ENCODE data around the gene SMIM32.

Gene SMIM32

DNA sequence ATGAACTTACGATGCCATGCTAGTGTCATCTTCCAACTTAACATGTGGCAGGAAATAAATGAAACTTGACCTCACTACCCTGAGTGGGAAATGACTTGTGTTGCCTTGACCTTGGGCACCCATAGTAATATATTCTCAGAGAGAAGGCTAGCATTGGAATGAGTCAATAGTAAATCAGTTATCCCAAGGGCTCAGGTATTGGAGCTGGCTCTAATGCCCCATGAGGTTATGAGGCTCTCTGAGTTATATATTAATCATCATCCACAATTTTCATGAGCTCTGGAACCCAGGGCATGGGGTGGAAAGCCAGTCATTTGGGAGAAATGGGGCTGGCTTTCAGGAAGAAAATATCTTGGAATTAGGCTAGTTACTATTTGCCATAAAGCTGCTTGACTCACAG lies 42.4 kb upstream of the SMIM32 start:
- Histone ChIP-seq H3K27ac (no peak overlapping the region), H3K4me3 (ENCODE audit: low read depth, low read length) (no peak overlapping the region), H3K36me3 (replicated peaks) (no peaks in the 10 kb centered on the region), H3K27me3 (replicated peaks) (no peaks in the 10 kb centered on the region)
- DNase-seq = no peak
- TF ChIP-seq, protein P1, sequence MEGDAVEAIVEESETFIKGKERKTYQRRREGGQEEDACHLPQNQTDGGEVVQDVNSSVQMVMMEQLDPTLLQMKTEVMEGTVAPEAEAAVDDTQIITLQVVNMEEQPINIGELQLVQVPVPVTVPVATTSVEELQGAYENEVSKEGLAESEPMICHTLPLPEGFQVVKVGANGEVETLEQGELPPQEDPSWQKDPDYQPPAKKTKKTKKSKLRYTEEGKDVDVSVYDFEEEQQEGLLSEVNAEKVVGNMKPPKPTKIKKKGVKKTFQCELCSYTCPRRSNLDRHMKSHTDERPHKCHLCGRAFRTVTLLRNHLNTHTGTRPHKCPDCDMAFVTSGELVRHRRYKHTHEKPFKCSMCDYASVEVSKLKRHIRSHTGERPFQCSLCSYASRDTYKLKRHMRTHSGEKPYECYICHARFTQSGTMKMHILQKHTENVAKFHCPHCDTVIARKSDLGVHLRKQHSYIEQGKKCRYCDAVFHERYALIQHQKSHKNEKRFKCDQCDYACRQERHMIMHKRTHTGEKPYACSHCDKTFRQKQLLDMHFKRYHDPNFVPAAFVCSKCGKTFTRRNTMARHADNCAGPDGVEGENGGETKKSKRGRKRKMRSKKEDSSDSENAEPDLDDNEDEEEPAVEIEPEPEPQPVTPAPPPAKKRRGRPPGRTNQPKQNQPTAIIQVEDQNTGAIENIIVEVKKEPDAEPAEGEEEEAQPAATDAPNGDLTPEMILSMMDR (IDR thresholded peaks at IDR 0.05; ENCODE audit: low read depth, low read length, missing control alignments) = no peak
- in situ Hi-C loops (cut with HindIII; ENCODE audit: low pct_ligation_motif_present, low sequenced_read_pairs) = no loop called here

DNA sequence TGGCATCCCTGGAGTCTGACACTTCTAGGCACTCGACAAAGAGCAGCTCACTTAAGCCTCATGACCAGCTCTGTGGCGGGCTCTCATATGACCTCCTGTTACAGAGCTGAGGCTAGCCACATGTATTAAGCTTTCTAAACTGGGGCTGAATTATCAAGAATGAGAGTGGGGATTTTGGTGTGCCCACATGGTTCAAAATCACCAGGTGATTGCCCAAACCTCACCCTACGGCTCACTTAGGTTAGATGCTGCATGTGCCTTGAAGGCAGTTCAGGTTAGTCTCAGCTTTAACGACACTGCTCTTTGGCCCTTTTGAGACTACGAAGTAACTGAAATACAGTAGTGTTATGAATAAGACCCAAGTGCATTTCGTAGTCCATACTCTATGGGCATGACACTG lies 39.4 kb upstream of the SMIM32 start:
- H3K27me3 ChIP-seq (replicated peaks) = no peaks in the 10 kb centered on the region
- TF ChIP-seq, protein P1 (IDR thresholded peaks at IDR 0.05; ENCODE audit: low read depth, low read length, missing control alignments) = no peak
- no peak overlapping the region for H3K4me3 ChIP-seq (ENCODE audit: low read depth, low read length)
- no peak for DNase-seq
- in situ Hi-C loops (cut with HindIII; ENCODE audit: low pct_ligation_motif_present, low sequenced_read_pairs) = no loop called here
- no peak overlapping the region for H3K27ac ChIP-seq
- H3K36me3 ChIP-seq (replicated peaks) = no peaks in the 10 kb centered on the region

DNA sequence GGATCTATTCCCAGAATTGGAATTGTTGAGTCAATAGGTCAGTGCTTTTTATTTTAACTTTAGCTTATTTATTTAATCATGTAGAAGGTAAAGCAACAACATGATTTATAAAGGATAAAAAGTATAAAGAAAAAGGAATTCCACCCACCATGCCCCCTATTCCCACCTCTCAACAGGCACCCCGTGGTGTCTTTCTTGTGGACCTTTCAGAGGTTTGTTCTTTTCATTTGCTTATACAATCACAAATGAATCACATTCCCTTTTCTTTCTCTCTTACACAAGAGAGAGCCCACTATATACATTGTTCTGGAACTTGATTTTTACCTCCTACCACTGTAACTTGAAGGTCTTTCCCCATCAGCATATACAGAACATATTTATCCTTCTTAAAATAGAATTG lies 37.2 kb upstream of the SMIM32 start:
- Histone ChIP-seq H3K4me3 (ENCODE audit: low read depth, low read length) (no peak overlapping the region), H3K27ac (no peak overlapping the region), H3K27me3 (replicated peaks) (no peaks in the 10 kb centered on the region), H3K36me3 (replicated peaks) (no peaks in the 10 kb centered on the region)
- DNase-seq = no peak
- TF ChIP-seq, protein P1 (IDR thresholded peaks at IDR 0.05; ENCODE audit: low read depth, low read length, missing control alignments) = no peak
- in situ Hi-C loops (cut with HindIII; ENCODE audit: low pct_ligation_motif_present, low sequenced_read_pairs) = no loop called here

DNA sequence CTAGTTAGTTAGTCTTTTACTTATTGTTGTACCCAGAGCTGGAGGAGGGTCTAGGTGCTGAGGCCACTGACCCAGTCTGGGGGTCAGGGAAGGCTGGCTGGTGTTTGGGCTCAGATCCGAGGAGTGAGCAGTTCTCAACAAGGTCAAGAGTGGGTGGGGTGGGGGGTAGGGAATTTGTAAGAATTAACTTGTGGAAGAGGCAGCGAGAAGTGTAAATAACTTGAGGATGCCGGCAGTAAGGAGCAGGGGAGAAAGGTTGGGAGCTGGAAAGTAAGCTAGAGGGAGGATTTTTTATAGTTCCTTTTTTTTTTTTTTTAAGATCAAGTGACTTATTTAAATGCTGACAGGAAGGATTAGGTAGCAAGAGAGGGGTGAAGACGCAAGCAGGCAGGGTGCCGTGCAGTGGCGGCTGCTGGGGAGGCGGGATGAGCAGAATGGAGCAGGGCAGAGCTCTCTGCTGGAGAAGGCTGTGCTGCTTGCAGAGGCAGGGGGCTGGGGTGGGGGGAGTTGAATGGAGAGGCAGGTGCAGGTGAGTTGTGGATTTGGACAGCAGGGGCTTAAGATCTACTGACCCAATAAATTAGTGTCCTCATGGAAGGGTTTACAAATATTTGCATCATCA lies 35.3 kb upstream of the SMIM32 start:
- in situ Hi-C loops (cut with HindIII; ENCODE audit: low pct_ligation_motif_present, low sequenced_read_pairs) = no loop called here
- no peaks in the 10 kb centered on the region for H3K36me3 ChIP-seq (replicated peaks)
- no peak overlapping the region for H3K27ac ChIP-seq
- no peak for DNase-seq
- no peak overlapping the region for H3K4me3 ChIP-seq (ENCODE audit: low read depth, low read length)
- H3K27me3 ChIP-seq (replicated peaks) = no peaks in the 10 kb centered on the region
- TF ChIP-seq, protein P1 (IDR thresholded peaks at IDR 0.05; ENCODE audit: low read depth, low read length, missing control alignments) = no peak

DNA sequence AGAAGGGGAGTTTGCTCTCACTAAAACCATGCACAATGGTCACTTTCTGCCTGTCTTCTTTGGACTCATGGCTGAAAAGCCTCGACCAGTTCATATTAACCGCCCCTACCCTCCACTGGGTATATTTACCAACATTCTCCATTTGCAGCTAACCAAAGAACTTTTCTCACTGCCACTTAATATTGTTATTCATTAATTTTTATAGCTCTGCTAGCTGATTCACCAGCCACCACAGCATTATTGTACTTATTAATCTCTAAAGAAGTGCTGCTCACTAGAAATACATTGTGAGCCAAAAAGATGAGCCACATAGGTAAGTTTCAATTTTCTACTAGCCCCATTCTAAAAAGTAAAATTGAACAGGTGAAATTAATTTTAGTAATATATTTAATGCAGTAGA lies 33.4 kb upstream of the SMIM32 start:
- no peaks in the 10 kb centered on the region for H3K27me3 ChIP-seq (replicated peaks)
- no peak for DNase-seq
- no peak overlapping the region for H3K27ac ChIP-seq
- in situ Hi-C loops (cut with HindIII; ENCODE audit: low pct_ligation_motif_present, low sequenced_read_pairs) = no loop called here
- TF ChIP-seq, protein P1 (IDR thresholded peaks at IDR 0.05; ENCODE audit: low read depth, low read length, missing control alignments) = no peak
- no peak overlapping the region for H3K4me3 ChIP-seq (ENCODE audit: low read depth, low read length)
- no peaks in the 10 kb centered on the region for H3K36me3 ChIP-seq (replicated peaks)

DNA sequence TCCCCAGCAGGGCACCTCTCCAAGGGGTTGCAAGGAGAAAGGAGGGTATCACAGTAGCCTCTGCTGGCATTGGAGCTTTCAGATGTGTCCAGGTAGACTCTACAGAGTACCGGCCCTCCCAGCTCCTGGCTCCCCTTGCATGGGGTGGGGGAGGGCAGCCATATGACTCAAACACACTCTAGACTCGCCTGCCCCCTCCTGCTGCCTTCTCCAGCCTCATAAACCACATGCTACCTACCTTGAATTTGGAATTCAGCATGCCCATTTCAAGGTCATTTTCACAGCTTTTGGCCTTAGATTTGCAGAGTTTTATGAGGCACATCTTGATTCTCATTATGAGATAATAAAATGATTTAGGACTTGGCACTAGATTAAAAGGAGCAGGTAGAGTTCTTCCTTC lies 32.8 kb upstream of the SMIM32 start:
- in situ Hi-C loops (cut with HindIII; ENCODE audit: low pct_ligation_motif_present, low sequenced_read_pairs) = no loop called here
- Histone ChIP-seq H3K36me3 (replicated peaks) (no peaks in the 10 kb centered on the region), H3K27ac (no peak overlapping the region), H3K4me3 (ENCODE audit: low read depth, low read length) (no peak overlapping the region), H3K27me3 (replicated peaks) (no peaks in the 10 kb centered on the region)
- DNase-seq = no peak
- TF ChIP-seq, protein P1 (IDR thresholded peaks at IDR 0.05; ENCODE audit: low read depth, low read length, missing control alignments) = no peak
